Measurements from ENCODE around the gene SMARCC2.

The SMARCC2 gene

DNA sequence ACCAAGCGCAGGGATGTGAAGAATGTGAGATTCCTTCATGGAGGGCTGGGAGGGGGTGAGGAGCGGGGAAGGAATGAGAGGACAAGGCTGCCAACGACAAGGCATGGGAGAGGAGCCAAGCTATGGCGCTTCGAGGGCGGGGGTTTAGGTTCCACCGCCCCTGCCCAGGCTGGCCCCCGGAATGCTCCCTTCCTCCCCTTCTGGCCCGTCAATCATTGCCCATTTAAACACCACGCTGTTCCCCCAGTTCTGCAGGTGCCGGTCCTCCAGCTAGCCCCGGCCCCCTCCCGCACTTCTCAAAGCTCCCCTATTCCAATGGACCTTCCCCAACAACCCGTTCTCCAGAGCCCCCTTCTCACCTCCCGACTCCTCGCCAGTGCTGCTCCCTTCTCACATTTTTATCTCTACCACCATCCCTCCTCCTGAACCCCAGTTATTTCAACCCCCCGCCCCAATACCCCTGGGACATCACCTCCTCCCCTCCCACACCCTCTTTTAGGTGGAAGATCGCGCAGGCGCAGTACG lies 32.0 kb upstream of the SMARCC2 start:
- TF ChIP-seq, protein P1, sequence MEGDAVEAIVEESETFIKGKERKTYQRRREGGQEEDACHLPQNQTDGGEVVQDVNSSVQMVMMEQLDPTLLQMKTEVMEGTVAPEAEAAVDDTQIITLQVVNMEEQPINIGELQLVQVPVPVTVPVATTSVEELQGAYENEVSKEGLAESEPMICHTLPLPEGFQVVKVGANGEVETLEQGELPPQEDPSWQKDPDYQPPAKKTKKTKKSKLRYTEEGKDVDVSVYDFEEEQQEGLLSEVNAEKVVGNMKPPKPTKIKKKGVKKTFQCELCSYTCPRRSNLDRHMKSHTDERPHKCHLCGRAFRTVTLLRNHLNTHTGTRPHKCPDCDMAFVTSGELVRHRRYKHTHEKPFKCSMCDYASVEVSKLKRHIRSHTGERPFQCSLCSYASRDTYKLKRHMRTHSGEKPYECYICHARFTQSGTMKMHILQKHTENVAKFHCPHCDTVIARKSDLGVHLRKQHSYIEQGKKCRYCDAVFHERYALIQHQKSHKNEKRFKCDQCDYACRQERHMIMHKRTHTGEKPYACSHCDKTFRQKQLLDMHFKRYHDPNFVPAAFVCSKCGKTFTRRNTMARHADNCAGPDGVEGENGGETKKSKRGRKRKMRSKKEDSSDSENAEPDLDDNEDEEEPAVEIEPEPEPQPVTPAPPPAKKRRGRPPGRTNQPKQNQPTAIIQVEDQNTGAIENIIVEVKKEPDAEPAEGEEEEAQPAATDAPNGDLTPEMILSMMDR (IDR thresholded peaks at IDR 0.05), result no peak

DNA sequence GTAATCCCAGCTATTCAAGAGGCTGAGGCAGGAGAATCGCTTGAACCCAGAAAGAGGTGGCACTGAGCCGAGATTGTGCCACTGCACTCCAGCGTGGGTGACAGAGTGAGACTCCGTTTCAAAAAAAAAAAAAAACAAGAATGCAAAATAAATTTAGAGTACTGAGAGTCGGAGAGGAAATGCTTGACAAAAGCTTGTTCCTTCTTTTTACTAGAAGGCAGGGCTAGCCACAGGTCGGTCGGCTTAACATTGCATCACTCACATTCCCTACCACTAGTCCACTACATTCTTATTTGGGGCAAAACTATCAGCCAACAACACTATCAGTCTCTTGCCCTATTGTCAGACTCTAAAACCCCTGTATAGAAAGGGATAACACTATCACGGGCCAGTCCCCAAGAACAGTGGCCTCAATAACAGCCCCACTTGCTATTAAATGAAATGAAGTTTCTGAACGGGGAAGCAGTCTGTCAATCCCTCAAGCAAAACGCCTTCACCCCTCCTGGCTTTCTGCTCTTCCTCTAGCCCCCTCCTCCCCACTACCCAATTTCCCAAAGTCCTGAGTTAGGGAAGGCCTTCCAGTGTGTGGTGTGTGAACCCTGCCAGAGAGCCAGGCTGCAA lies 31.4 kb upstream of the SMARCC2 start:
- TF ChIP-seq, protein P1 (IDR thresholded peaks at IDR 0.05), result no peak

DNA sequence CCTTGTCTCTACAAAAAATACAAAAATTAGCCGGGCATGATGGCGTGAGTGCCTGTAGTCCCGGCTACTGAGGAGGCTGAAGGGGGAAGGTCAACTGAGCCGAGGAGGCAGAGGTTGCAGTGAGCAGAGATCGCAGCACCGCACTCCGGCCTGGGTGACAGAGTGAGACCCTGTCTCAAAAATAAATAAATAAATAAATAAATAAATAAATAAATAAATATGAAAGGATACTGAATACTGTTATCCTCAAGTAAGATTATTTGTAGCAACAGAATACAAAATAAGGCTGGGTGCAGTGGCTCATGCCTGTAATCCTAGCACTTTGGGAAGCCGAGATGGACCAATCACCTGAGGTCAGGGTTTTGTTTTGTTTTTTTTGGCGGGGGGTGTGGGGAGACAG lies 30.6 kb upstream of the SMARCC2 start:
- TF ChIP-seq, protein P1 (IDR thresholded peaks at IDR 0.05), result no peak

DNA sequence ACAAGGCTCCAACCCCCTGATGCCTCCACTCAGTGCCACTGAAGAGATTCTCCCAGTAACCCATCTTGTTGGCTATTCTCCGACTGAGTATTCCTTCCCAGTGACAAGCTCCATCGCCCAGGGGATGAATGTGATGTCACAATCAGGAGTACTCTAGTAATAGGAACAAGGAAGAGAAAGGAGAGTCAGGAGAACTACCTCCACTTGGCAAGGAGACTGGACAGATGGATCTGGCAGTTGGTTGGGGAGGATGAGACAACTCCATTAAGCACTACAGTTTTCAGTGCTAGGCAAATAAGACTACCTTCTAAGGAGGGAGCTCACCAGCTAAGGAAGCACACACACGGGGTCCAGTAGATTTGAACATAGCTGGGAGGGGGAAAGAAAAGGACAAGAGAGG lies 27.2 kb upstream of the SMARCC2 start:
- TF ChIP-seq, protein P1 (IDR thresholded peaks at IDR 0.05), result no peak

DNA sequence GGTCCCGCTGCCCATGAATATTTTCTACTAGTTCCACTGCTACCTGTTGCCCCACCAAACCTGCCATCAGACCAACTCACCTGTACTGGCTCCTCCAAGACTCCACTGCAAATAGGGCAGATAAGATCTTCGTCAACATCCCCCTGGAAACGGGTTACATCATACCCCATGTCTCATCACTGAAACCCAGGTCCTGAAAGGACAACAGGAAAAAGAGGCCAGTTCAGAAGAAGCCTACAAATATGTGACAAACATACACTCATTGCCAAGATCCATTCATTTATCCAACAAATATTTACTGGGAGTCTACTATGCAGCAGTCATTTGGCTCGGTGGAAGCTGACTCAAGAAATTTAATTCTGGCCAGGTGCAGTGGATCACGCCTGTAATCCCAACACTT lies 24.6 kb upstream of the SMARCC2 start:
- TF ChIP-seq, protein P1 (IDR thresholded peaks at IDR 0.05), result no peak

DNA sequence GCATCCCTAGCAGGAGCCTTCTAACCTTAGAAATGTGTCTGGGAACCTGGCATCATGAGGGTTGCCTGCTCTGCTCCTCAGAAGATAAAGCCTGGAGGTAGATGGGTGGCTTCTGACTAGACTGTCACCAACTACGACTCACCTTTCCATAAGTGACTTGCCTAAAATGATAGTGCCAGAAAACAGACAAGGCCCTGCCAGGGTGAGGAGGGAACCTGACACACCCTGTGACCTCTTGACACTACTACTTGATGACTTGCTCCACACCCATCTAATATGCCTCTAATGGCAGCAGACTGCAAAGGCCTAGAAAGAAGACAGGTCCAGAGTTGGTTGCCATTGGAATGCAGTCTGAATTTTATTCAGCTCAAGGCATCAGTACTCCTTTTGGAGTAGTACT lies 23.1 kb upstream of the SMARCC2 start:
- TF ChIP-seq, protein P1 (IDR thresholded peaks at IDR 0.05), result no peak

DNA sequence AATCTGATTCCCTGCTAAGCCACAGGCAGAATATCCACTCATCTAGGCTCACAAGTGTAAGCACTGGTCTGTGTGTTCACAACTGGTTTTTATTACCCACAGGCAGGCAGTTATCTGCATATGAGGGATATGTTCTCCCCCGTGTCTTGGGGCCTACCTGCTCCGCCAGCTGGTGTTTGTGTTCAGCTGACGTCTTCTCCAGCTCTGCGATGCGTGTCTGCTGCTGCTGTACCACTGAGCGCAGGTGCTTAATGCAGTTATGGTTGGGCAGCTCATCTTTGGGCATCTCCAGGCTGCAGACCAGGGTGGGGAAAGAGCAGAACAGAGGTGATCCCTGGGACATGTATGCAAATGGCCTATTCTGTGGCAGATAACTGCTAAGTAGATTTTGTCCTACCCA lies 18.7 kb upstream of the SMARCC2 start:
- TF ChIP-seq, protein P1 (IDR thresholded peaks at IDR 0.05), result no peak
